ENCODE data around the gene TFRC.
"Not testable (repeated sequence)": the region's sequence is repeated elsewhere in the genome, so short reads cannot be mapped to it uniquely, and the experiment has no call there.

TFRC gene

DNA sequence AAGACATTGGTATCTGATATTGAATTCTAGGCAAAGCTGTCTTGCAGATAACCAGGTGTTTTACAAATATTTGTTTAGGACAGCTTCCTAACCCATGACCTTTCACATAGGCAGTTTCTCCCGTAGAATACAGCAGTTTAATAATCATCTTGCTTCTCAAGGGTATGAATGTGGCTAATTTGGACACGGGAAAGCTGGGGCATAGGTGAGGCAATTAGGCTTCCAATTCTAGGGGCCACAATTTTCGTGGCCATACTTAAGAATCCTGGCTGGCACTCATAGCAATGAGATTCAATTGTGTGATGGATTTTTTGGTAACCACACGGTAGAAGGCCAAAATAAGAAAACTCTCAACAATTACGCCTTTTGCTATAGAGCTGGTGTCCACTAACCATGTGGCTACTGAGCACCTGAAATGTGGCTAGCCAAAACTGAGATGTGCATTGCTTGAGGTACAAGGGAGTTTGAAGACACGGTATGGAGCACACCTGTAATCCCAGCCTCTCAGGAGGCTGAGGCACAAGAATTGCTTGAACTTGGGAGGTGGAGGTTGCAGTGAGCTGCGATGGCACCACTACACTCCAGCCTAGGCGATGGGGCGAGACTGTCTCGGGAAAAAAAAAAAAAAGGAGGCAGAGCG lies 34.4 kb downstream of the TFRC start:
- no peak for DNase-seq

GRCh38 chr3:196044513-196044912 lies 37.4 kb downstream of the TFRC start:
- no peak for DNase-seq

DNA sequence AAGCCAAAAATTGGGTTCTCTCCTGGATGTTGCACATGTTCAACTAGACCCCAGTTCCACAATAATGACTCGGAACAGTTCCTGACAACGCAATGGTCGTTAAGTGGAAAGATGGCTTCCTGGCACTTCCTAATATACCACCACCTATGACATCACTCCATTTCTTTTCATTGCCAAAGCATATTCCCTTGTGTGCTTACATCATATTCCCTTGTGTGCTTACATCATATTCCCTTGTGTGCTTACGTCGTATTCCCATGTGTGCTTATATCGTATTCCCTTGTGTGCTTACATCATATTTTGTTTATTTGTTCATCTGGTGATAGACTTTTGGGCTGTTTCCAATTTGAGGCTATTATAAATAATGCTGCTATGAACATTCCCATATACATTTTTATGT lies 39.2 kb downstream of the TFRC start:
- peak; percentile 29 for DNase-seq

GRCh38 chr3:196039359-196039758 lies 42.5 kb downstream of the TFRC start:
- no peak for DNase-seq

DNA sequence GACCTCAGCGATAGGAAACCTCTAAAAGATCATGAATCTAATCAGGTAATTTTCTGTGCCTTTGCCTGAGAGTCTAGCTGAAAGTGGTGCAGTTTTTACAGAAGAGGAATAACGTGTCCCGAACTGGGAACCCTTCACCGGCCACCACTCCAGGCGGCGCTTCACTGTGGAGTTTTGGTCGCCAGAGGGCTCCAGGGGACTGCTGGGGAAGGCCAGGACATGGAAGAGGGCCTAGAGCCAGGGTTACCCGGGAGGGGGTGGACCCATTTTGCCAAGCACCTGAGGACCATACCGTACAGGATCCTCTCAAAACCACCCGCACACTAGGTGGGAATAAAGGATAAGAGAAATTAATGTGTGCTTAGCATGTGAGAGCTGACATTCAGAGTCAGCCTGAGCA lies 55.8 kb downstream of the TFRC start:
- DNase-seq = not testable (repeated sequence)

DNA sequence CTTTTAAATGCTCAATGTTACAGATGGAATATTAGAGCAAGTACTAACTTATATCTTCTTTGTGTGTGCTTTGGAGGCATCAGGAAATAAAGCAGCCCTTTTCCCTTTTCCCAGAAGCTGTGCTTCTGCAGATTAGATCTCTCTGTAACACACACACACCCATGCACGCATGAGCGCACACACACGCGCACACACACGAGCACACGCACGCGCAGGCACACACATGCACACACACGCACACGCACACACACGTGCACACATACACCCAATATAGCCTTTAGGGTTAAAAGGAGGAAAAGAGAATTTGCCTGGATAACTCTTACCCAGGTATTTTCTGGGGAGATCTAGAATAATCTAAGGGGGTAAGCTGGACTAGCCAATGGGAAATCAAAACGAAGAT lies 56.9 kb downstream of the TFRC start:
- DNase-seq = no peak

GRCh38 chr3:196023947-196024346 lies 57.9 kb downstream of the TFRC start:
- DNase-seq = no peak

GRCh38 chr3:196022499-196022878 lies 59.4 kb downstream of the TFRC start:
- DNase-seq = not testable (repeated sequence)

DNA sequence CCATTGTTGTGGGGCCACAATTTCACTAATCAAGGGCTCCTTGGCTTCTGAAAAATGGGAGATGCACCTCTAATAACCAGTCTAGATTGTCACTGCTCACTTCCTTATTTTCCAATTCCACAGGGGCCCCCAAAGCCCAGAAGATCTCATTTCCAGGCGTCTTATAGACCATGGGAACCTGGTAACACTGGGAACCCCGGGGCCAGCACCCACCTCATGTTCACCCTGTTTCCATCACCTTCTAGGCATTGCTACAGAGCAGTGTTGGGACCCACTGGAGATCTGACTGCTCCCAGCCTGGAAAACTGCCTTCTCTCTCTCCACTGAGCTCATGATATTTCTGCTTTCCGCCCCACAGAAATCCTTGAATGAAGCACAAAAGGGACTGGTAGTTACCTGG lies 61.5 kb downstream of the TFRC start:
- DNase-seq = peak; percentile 20

GRCh38 chr3:196019576-196019975 lies 62.3 kb downstream of the TFRC start:
- DNase-seq = peak; percentile 77

- DNase-seq = not testable (repeated sequence)
Measured at GRCh38 chr3:196018159-196018558, 63.7 kb downstream of the TFRC start.

GRCh38 chr3:196016485-196016884 lies 65.4 kb downstream of the TFRC start:
- peak; percentile 36 for DNase-seq

GRCh38 chr3:196016059-196016458 lies 65.8 kb downstream of the TFRC start:
- DNase-seq = peak; percentile 42

GRCh38 chr3:196013587-196014487 lies 68.1 kb downstream of the TFRC start:
- DNase-seq = no peak

GRCh38 chr3:196012941-196013476 lies 68.9 kb downstream of the TFRC start:
- no peak for DNase-seq

GRCh38 chr3:196012481-196012880 lies 69.4 kb downstream of the TFRC start:
- no peak for DNase-seq

- DNase-seq = no peak
Measured at GRCh38 chr3:196009456-196009855, 72.4 kb downstream of the TFRC start.

GRCh38 chr3:196008929-196009328 lies 73.0 kb downstream of the TFRC start:
- DNase-seq = no peak

DNA sequence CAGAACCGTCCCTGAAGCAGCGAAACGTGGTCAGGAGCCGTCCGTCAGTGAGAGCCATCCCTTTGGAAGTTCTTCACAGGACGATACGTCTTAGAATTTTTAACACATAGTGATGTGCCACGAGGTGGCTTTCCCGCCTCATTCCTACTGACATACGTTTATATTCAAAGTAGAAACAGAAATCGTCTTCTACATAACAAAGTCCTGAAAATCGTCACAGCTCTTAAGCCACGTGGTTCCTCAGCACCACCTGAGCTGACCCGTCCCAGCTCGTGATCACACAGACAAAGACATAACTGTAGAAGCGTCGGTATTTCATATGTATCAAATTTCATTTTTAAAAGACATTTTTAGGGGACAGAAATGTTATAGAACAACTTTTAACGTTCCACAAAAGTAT lies 73.5 kb downstream of the TFRC start:
- DNase-seq = no peak

- no peak for DNase-seq
Measured at GRCh38 chr3:196007744-196008335, 74.0 kb downstream of the TFRC start.

- DNase-seq = not testable (repeated sequence)
Measured at GRCh38 chr3:196005338-196005737, 76.6 kb downstream of the TFRC start.

DNA sequence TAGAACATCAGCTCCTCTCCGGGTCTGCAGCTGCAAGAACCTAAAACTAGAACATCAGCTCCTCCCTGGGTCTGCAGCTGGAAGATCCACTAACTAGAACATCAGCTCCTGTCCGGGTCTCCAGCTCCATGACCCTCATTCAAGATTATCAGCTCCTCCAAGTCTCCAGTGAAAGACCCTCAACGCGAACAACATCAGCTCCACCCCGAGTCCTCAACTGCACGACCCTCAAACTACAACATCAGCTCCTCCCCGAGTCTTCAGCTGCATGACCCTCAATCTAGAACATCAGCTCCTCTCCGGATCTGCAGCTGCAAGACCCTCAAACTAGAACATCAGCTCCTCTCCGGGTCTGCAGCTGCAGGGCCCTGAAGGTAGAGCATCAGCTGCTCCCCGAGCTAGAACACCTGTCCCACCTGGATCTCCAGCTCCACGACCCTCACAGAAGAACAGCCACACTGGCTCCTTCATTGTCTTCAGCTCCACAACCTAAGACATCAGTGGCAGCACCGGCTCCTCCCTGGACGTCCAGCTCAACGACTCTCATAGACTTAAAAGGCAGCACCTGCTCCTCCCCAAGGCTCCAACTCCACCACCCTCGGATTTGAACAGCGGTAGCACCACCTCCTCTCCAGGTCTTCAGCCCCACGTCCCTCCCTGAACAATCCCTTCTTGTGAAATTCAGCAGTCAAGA lies 77.4 kb downstream of the TFRC start:
- DNase-seq = not testable (repeated sequence)

GRCh38 chr3:196003611-196004010 lies 78.3 kb downstream of the TFRC start:
- DNase-seq = no peak

Data from inflammatory macrophage treated with lipopolysaccharide for 4 hours (primary cell).